Measurements from ENCODE around the gene GFAP. TPM values are rescaled to one million over a fixed set of nuclear protein-coding genes. Genes with fewer than 3 reads are reported as not detected.

GFAP gene
- total and polyA plus RNA-seq, 2 donors (not counting 1 experiment from before 2014, with no cell fraction given), result 0.31 to 1.3 TPM

DNA sequence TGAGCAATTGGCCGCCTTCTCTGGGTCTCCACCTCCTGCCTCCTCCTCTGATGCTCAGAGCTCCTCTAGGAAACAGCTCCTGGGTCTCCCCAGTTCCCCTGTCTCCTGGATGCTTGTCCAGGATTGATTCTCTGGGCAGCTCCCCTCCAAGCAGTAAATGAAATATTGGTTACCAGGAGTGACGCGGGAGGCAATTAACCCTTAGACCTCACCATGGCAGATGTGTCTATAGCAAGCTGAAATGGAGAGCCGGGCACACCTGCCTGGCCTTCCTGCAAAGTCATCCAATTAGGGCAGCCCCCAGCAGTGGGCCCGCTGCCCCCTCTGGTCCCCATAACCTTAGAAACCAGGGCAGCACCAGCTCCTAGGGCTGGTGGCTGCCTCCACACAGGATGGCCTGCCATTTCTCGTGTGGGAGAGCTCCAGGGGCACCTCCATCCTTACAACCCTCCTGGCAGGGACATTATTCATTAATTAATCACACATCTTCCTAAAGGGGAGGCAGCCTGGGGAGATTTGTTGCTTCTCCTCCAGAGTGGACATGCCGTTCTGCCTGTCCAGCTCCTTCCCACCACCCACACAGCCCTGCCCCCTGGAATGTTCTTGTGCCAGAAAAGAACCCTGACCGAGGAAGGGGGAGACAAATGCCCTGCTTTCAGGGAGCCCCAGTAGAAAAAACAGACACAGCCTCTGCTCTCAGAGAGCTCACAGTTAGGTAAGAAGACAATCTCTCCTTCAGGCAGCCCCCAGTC, 40.5 kb upstream of the GFAP start:
- DNase-seq (ENCODE audit: low read depth in 2 of 2), result no peak
- Histone ChIP-seq H4K20me1 (ENCODE audit: control insufficient read depth, extremely low read depth, insufficient read depth, low read length) (no peaks in the 10 kb centered on the region), H3K9ac (ENCODE audit: insufficient read depth, low read length) (no peak overlapping the region), H3K9me3 (ENCODE audit: control insufficient read depth, insufficient read depth, low read depth, low read length) (no peaks in the 10 kb centered on the region), H2AFZ (ENCODE audit: low read length) (no peak overlapping the region), H3K27ac (ENCODE audit: insufficient read depth, low read length) (no peak overlapping the region), H3K27me3 (ENCODE audit: control insufficient read depth, insufficient read depth, low read length) (peaks cover 8% of the 10 kb centered on the region), H3K4me1 (ENCODE audit: control insufficient read depth, extremely low read depth, insufficient read depth, low read length) (no peaks in the 10 kb centered on the region), H3K4me3 (replicated peaks in 1 of 4; ENCODE audit: control extremely low read depth in 1 of 4, insufficient read depth in 1 of 4, low read depth in 3 of 4, low read length in 4 of 4) (no peak overlapping the region), H3K79me2 (ENCODE audit: control insufficient read depth, insufficient read depth, low read length) (no peaks in the 10 kb centered on the region), H3K4me2 (ENCODE audit: extremely low read depth, insufficient read depth, low read length) (no peak overlapping the region), H3K36me3 (ENCODE audit: control insufficient read depth, insufficient read depth, low read length) (no peaks in the 10 kb centered on the region)
- no peak for TF ChIP-seq EZH2 (IDR thresholded peaks at IDR 0.05; ENCODE audit: low read length, missing control alignments)
- TF ChIP-seq, protein P1, sequence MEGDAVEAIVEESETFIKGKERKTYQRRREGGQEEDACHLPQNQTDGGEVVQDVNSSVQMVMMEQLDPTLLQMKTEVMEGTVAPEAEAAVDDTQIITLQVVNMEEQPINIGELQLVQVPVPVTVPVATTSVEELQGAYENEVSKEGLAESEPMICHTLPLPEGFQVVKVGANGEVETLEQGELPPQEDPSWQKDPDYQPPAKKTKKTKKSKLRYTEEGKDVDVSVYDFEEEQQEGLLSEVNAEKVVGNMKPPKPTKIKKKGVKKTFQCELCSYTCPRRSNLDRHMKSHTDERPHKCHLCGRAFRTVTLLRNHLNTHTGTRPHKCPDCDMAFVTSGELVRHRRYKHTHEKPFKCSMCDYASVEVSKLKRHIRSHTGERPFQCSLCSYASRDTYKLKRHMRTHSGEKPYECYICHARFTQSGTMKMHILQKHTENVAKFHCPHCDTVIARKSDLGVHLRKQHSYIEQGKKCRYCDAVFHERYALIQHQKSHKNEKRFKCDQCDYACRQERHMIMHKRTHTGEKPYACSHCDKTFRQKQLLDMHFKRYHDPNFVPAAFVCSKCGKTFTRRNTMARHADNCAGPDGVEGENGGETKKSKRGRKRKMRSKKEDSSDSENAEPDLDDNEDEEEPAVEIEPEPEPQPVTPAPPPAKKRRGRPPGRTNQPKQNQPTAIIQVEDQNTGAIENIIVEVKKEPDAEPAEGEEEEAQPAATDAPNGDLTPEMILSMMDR (conservative IDR thresholded peaks at IDR 0.05 in 1 of 2, IDR thresholded peaks at IDR 0.05 in 1 of 2; ENCODE audit: low read depth in 1 of 2, low read length in 2 of 2), result no peak

DNA sequence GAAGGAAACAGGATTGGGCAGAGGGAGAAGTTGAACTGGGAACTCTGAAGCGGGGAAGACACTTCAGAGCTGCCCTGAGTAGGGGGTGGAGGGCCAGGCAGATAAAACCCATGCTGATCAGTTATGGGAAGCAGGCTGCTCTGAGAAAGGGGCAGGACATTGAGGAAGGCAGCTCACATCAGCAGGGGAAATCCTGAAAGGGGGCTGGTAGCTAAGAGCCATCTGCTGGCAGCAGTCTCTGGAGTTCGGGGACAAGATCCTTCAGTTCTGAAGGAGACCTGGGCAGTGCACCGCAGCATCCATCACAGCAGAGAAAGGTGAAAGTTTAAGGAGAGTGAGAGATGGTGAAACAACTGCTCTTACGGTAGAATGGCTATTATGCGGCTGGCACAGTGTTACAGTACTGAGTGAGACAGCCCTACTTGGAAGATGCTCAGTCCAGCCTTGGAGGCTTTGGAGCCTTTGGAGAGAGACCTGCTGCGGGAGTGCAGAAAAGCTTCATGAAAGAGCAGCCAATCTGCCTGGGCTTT, 37.7 kb upstream of the GFAP start:
- Histone ChIP-seq H3K9me3 (ENCODE audit: control insufficient read depth, insufficient read depth, low read depth, low read length) (no peaks in the 10 kb centered on the region), H3K27ac (ENCODE audit: insufficient read depth, low read length) (no peak overlapping the region)
- TF ChIP-seq, protein P1 (conservative IDR thresholded peaks at IDR 0.05 in 1 of 2, IDR thresholded peaks at IDR 0.05 in 1 of 2; ENCODE audit: low read depth in 1 of 2, low read length in 2 of 2), result no peak
- TF ChIP-seq EZH2 (IDR thresholded peaks at IDR 0.05; ENCODE audit: low read length, missing control alignments), result no peak

DNA sequence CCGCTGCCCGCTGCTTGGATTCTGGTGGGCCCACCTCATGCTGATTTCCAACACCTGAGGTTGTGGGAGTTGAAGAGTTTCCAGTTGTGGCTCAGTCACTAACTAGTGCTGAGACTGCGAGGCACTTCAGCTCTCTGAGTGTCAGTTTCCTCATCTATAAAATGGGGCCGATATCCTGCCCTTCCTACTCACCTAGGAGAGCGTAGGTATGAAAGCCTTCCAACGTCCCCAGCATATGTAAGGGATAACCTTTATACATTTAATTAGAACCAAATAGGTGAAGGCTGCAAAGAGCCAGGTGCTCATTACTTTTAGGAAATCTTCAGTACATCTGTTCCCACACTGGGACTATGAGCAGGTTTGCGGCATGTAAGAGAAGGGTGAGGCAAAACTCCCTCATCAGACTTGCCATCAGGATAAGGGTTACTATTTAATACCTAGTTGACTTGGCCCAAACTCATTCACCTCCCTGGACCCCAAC, 33.1 kb upstream of the GFAP start:
- H3K4me1 ChIP-seq (ENCODE audit: control insufficient read depth, extremely low read depth, insufficient read depth, low read length), result peaks cover 4% of the 10 kb centered on the region
- H3K9me3 ChIP-seq (ENCODE audit: control insufficient read depth, insufficient read depth, low read depth, low read length), result no peaks in the 10 kb centered on the region
- peaks cover 41% of the 10 kb centered on the region for H3K79me2 ChIP-seq (ENCODE audit: control insufficient read depth, insufficient read depth, low read length)
- TF ChIP-seq EZH2 (IDR thresholded peaks at IDR 0.05; ENCODE audit: low read length, missing control alignments), result no peak
- TF ChIP-seq, protein P1 (conservative IDR thresholded peaks at IDR 0.05 in 1 of 2, IDR thresholded peaks at IDR 0.05 in 1 of 2; ENCODE audit: low read depth in 1 of 2, low read length in 2 of 2), result no peak
- no peaks in the 10 kb centered on the region for H3K36me3 ChIP-seq (ENCODE audit: control insufficient read depth, insufficient read depth, low read length)
- peak overlapping the region; percentile 58 to 83 (median 72) for H3K4me3 ChIP-seq (replicated peaks in 1 of 4; ENCODE audit: control extremely low read depth in 1 of 4, insufficient read depth in 1 of 4, low read depth in 3 of 4, low read length in 4 of 4)
- H4K20me1 ChIP-seq (ENCODE audit: control insufficient read depth, extremely low read depth, insufficient read depth, low read length), result no peaks in the 10 kb centered on the region
- no peaks in the 10 kb centered on the region for H3K27me3 ChIP-seq (ENCODE audit: control insufficient read depth, insufficient read depth, low read length)
- H3K27ac ChIP-seq (ENCODE audit: insufficient read depth, low read length), result peak overlapping the region; percentile 84
- peak overlapping the region; percentile 95 for H2AFZ ChIP-seq (ENCODE audit: low read length)
- peak overlapping the region; percentile 96 for H3K4me2 ChIP-seq (ENCODE audit: extremely low read depth, insufficient read depth, low read length)
- no peak for DNase-seq (ENCODE audit: low read depth in 2 of 2)
- H3K9ac ChIP-seq (ENCODE audit: insufficient read depth, low read length), result peak overlapping the region; percentile 66

More for the DNA sequence above, 37.7 kb upstream of the GFAP start:
- peaks cover 3% of the 10 kb centered on the region for H3K4me1 ChIP-seq (ENCODE audit: control insufficient read depth, extremely low read depth, insufficient read depth, low read length)
- no peaks in the 10 kb centered on the region for H3K36me3 ChIP-seq (ENCODE audit: control insufficient read depth, insufficient read depth, low read length)
- no peak overlapping the region for H2AFZ ChIP-seq (ENCODE audit: low read length)
- no peak overlapping the region for H3K9ac ChIP-seq (ENCODE audit: insufficient read depth, low read length)
- H3K4me2 ChIP-seq (ENCODE audit: extremely low read depth, insufficient read depth, low read length), result no peak overlapping the region
- peaks cover 3% of the 10 kb centered on the region for H3K27me3 ChIP-seq (ENCODE audit: control insufficient read depth, insufficient read depth, low read length)
- H3K79me2 ChIP-seq (ENCODE audit: control insufficient read depth, insufficient read depth, low read length), result no peaks in the 10 kb centered on the region
- H4K20me1 ChIP-seq (ENCODE audit: control insufficient read depth, extremely low read depth, insufficient read depth, low read length), result no peaks in the 10 kb centered on the region
- no peak for DNase-seq (ENCODE audit: low read depth in 2 of 2)
- no peak overlapping the region for H3K4me3 ChIP-seq (replicated peaks in 1 of 4; ENCODE audit: control extremely low read depth in 1 of 4, insufficient read depth in 1 of 4, low read depth in 3 of 4, low read length in 4 of 4)
